Subcutaneous adipose tissue (tissue), 4 donors: ENCODE results near the gene ATP1A2. TPM values are rescaled to one million over a fixed set of nuclear protein-coding genes. Genes with fewer than 3 reads are reported as not detected.

ENCODE experiments used
- total RNA-seq, 4 donors: library from RNA; depleted of rRNA; stranded (reverse); fragments of >200 nt; gene quantifications; one replicate each; pipeline ENCODE4 v1.1.0, GENCODE V29; 2016
- TF ChIP-seq, protein P1 (sequence below): fragments of 450-650 bp; IDR thresholded peaks from one replicate; pipeline ENCODE4 v1.5.1; 2016; ENCODE audit warnings: low read depth, mild to moderate bottlenecking, control low read depth, antibody characterized with exemption, moderate library complexity

Gene ATP1A2
- total RNA-seq, 4 donors from 2014 or later: 13.4 to 150 (median 88.9) TPM

DNA sequence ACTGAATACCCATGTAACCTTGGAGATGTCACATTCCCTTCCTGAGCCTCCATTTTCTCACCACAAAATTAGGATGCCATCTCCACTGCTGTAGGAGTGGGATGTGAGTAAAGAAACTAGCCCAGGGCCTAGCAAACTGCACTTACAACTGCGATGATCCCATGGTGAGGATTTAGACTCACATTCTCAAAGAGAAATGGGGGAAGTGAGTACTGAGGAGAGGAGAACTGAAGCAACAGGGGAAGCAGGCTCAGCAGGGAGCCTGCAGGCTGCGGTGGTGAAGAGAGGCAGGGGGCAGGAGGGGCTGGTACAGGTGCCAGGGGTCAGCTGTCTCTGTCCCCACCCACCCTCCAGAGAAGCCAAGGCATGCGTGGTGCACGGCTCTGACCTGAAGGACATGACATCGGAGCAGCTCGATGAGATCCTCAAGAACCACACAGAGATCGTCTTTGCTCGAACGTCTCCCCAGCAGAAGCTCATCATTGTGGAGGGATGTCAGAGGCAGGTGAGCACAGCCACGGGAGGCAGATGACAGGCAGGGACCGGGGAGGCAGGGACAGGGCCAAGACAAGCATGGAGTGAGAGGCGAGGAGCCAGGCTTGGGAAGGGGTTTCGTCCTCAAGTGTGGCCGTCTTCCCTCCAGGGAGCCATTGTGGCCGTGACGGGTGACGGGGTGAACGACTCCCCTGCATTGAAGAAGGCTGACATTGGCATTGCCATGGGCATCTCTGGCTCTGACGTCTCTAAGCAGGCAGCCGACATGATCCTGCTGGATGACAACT is 19.4 kb downstream of the ATP1A2 start:
- TF ChIP-seq, protein P1, sequence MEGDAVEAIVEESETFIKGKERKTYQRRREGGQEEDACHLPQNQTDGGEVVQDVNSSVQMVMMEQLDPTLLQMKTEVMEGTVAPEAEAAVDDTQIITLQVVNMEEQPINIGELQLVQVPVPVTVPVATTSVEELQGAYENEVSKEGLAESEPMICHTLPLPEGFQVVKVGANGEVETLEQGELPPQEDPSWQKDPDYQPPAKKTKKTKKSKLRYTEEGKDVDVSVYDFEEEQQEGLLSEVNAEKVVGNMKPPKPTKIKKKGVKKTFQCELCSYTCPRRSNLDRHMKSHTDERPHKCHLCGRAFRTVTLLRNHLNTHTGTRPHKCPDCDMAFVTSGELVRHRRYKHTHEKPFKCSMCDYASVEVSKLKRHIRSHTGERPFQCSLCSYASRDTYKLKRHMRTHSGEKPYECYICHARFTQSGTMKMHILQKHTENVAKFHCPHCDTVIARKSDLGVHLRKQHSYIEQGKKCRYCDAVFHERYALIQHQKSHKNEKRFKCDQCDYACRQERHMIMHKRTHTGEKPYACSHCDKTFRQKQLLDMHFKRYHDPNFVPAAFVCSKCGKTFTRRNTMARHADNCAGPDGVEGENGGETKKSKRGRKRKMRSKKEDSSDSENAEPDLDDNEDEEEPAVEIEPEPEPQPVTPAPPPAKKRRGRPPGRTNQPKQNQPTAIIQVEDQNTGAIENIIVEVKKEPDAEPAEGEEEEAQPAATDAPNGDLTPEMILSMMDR: no peak

DNA sequence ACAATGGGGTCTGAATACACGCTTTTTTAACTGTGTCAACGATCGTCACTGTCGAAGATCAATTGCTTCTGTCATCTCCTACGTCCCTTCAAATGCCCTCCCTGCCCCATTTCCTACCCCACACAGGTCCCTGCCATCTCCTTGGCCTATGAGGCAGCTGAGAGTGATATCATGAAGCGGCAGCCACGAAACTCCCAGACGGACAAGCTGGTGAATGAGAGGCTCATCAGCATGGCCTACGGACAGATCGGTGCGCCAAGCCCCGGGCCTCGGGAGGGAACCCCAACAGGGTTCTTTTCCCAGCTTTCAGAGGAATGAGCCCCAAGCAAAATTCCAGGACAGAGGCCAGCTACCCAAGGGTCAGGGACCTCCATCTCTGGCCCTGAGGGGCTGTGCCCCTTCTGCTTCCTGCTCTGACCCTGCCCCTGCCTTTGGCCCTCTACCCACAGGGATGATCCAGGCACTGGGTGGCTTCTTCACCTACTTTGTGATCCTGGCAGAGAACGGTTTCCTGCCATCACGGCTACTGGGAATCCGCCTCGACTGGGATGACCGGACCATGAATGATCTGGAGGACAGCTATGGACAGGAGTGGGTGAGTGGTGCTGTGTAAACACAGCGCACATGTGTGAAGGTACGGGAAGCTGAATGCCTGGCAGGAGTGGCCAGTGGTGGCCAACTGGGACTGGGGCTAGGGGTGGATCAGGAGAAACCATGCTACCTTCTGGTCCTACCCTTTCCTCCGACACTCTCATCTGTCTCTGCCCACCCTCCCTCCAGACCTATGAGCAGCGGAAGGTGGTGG is 20.8 kb downstream of the ATP1A2 start:
- TF ChIP-seq, protein P1: no peak

DNA sequence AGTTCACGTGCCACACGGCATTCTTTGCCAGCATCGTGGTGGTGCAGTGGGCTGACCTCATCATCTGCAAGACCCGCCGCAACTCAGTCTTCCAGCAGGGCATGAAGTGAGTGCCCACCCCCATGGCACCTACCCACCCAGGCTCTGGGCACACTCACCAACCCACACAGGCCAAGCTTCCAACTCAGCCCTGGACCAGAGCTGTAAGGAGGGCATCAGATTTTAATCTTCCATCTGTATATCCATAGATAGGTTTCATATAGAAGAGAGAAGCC is 21.3 kb downstream of the ATP1A2 start:
- TF ChIP-seq, protein P1: no peak

DNA sequence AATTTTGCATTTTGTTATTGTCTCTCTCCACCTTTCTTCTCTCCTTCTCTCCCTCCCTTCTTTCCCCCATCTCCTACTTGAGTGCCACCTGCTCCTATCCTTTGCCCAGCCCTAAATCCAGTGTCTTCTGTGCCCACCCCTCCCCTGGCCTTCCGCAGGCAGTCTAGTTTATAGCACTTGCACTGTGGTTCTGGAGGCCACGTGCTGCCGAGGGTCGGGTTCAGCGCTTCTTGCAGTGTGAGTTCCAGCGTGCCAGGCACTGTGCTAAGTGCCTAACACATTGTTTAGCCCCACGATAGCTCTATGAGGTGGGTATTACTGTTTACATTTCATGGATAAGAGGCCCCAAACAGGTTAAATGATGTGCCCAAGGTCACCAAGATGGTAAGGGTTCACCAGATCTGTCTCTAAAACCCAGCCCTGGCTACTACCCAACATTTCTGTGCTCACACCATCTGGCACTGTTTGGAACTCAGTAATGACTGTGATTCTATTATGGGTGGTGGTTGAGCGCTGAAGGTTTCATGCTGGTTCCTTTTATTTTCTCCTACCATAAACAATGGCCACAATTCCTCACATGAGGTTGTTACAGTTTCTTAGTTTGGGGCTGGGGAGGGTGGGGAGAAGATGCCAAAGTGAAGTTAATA is 21.8 kb downstream of the ATP1A2 start:
- TF ChIP-seq, protein P1: no peak

DNA sequence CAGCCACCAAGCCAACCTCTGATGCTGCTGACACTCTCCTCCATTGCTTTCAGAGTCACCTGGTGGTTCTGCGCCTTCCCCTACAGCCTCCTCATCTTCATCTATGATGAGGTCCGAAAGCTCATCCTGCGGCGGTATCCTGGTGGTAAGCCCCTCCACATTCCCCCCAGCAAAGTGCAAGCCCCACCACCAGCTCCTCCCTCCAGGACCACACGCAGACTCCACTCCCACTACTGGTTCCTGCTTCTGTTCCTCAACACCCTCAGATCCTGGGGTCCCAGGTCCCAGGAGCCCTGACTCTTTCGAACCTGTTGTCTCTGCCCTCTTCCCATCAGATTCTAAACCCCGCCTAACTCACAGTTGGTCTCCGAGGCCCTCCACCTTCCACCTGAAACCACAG is 24.3 kb downstream of the ATP1A2 start:
- TF ChIP-seq, protein P1: no peak

DNA sequence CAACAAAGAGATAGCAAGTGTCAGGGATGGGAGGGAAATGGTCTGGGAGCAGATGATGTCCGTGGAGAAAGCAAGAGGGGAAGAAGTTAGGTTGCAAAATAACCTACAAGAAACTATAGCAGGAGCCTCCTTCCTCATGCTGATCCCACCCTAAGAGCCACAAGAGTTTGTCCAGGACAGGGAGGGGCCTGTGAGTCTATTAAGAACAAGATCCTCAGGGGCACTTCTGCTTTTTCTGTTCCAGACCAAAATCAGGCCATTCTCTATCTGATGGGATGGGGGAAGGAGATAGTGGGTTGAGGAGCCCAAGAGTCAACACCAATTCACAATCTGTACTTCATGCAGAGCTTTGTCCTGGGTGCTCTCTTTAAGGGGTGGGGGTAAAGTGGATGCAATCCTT is 28.1 kb downstream of the ATP1A2 start:
- TF ChIP-seq, protein P1: no peak

DNA sequence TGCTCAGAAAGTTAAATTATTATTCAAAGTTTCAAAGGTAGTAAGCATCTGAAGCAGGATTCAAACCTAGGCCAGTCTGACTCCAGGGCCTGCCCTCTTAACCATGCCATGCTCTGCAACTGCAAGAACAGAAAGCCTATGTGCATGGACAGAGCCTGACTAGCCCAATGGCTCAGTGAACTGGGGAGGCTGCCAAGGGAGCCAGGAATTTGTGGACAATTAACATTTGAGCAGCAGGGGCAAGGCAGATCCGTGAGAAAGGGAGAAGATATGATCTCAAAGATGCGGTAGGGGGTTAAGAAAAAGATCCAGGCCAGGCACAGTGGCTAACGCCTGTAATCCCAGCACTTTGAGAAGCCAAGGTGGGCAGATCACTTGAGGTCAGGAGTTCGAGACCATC is 29.4 kb downstream of the ATP1A2 start:
- TF ChIP-seq, protein P1: no peak
